Measurements from ENCODE around the gene NR2F2. TPM values are rescaled to one million over a fixed set of nuclear protein-coding genes. Genes with fewer than 3 reads are reported as not detected.

Gene NR2F2
- total RNA-seq, 4 donors from 2014 or later: 42.7 to 131 (median 83.6) TPM

- DNase-seq (ENCODE audit: extremely low spot score): no peak
- intact Hi-C loops (cut with DNase I): no loop called here
- no peak overlapping the region for H3K4me3 ChIP-seq
These were observed 51.0 kb downstream of the NR2F2 start for GRCh38 chr15:96381463-96381862.

GRCh38 chr15:96385195-96385594, 54.7 kb downstream of the NR2F2 start:
- intact Hi-C loops (cut with DNase I): no loop called here
- H3K36me3 ChIP-seq: no peaks in the 10 kb centered on the region
- TF ChIP-seq CTCF (IDR thresholded peaks at IDR 0.05) (no peak), POLR2A (IDR thresholded peaks at IDR 0.05; ENCODE audit: low read depth) (no peak), POLR2AphosphoS5 (IDR thresholded peaks at IDR 0.05) (no peak), EP300 (IDR thresholded peaks at IDR 0.05) (no peak)
- H3K4me1 ChIP-seq: no peaks in the 10 kb centered on the region
- no peaks in the 10 kb centered on the region for H3K27me3 ChIP-seq
- peaks cover 0 to 5% (median 0%) of the 10 kb centered on the region in 4 donors for H3K9me3 ChIP-seq
- WGBS: 72% methylated on average over 1 of the region's 1 CpG
- no peak for DNase-seq (ENCODE audit: extremely low spot score)
- H3K27ac ChIP-seq (replicated peaks in 1 of 4): no peak overlapping the region
- no peak overlapping the region for H3K4me3 ChIP-seq

More at GRCh38 chr15:96381463-96381862, 51.0 kb downstream of the NR2F2 start:
- 64% methylated on average over 4 of the region's 4 CpGs for WGBS
- no peaks in the 10 kb centered on the region for H3K27me3 ChIP-seq
- TF ChIP-seq POLR2AphosphoS5 (IDR thresholded peaks at IDR 0.05) (no peak), POLR2A (IDR thresholded peaks at IDR 0.05; ENCODE audit: low read depth) (no peak), EP300 (IDR thresholded peaks at IDR 0.05) (no peak), CTCF (IDR thresholded peaks at IDR 0.05) (no peak)
- no peak overlapping the region for H3K27ac ChIP-seq (replicated peaks in 1 of 4)
- H3K9me3 ChIP-seq: peaks cover 0 to 5% (median 0%) of the 10 kb centered on the region in 4 donors
- no peaks in the 10 kb centered on the region for H3K4me1 ChIP-seq
- H3K36me3 ChIP-seq: no peaks in the 10 kb centered on the region

GRCh38 chr15:96388673-96389072, 58.2 kb downstream of the NR2F2 start:
- WGBS: 60% methylated on average over 1 of the region's 1 CpG
- Histone ChIP-seq H3K36me3 (no peaks in the 10 kb centered on the region), H3K4me1 (peaks cover 0 to 7% (median 6%) of the 10 kb centered on the region in 4 donors), H3K9me3 (peaks cover 0 to 5% (median 0%) of the 10 kb centered on the region in 4 donors), H3K27me3 (no peaks in the 10 kb centered on the region), H3K27ac (replicated peaks in 1 of 4) (no peak overlapping the region), H3K4me3 (no peak overlapping the region)
- intact Hi-C loops (cut with DNase I): no loop called here
- DNase-seq (ENCODE audit: extremely low spot score): no peak
- TF ChIP-seq CTCF (IDR thresholded peaks at IDR 0.05) (no peak), POLR2A (IDR thresholded peaks at IDR 0.05; ENCODE audit: low read depth) (no peak), EP300 (IDR thresholded peaks at IDR 0.05) (no peak), POLR2AphosphoS5 (IDR thresholded peaks at IDR 0.05) (no peak)

Data from esophagus muscularis mucosa (tissue), 4 donors.